Activated CD8-positive, alpha-beta memory T cell treated with anti-CD3 and anti-CD28 coated beads, Interleukin-2, amount 50 U/mL, for 24 hours (primary cell): ENCODE results near the gene HPS5.

Experiments
- DNase-seq: peaks from one replicate; pipeline ENCODE4 v3.0.0-alpha.2; 2020; ENCODE audit errors: extremely low read depth

HPS5 gene

DNA sequence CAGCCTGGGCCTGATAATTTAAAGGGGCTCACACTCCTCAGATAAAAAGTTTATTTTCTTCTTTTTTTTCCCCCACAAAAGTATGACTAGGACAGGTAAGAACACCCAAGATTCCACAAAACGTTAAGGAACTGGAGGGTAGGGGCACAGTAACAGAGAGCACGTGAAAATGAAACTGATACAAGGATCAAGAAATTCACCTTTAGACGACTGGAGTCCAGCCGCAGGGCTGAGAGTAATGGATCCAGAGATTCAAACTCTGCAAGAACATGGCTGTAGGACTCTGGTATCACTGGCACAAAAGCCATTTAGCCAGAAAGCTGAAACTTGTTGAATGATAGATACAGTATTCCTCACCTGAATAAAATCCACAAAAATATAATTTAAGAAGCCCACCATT is 4.4 kb downstream of the HPS5 start:
- no peak for DNase-seq

DNA sequence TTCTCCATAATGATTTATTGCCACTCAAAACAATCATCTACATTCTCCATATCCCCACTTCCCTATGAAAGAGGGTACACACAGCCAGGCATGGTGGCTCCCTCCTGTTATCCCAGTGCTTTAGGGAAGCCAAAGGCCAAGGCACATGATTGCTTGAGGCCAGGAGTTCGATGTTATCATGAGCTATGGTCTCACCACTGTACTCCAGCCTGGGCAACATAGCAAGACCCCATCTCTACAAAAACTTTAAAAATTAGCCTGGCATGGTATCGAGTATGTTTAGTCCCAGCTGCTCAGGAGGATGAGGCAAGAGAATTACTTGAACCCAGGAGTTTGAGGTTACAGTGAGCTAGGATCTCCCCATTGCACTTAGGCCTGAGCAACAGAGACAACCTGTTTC is 6.0 kb downstream of the HPS5 start:
- no peak for DNase-seq

DNA sequence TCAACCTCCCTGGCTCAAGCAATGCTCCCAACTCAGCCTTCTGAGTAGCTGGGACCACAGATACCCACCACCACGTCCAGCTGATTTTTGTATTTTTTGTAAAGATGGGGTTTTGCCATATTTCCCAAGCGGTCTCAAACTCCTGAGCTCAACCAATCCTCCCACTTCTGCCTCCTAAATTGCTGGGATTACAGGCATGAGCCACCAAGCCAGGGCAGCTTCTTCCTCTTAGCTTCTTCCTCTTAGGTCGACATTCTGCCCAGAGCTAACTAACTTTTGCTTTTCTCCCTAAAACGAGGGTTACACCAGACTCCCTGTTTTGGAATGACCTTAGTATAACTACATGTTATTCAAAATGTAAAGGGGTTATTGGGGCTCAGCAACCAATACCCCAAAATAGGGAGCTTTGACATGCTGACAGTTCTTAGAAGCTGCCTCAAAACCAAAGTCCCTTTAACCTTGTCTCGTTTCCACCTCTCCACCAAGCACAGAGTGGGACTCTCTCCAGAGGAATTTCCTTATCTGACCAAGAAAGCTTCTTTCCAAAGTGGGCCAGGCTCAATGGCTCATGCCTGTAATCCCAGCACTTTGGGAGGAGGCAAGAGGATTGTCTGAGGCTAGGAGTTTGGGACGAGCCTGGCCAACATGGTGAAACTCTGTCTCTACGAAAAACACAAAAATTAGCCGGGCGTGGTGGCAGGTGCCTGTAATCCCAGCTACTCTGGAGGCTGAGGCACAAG is 7.0 kb downstream of the HPS5 start:
- no peak for DNase-seq

DNA sequence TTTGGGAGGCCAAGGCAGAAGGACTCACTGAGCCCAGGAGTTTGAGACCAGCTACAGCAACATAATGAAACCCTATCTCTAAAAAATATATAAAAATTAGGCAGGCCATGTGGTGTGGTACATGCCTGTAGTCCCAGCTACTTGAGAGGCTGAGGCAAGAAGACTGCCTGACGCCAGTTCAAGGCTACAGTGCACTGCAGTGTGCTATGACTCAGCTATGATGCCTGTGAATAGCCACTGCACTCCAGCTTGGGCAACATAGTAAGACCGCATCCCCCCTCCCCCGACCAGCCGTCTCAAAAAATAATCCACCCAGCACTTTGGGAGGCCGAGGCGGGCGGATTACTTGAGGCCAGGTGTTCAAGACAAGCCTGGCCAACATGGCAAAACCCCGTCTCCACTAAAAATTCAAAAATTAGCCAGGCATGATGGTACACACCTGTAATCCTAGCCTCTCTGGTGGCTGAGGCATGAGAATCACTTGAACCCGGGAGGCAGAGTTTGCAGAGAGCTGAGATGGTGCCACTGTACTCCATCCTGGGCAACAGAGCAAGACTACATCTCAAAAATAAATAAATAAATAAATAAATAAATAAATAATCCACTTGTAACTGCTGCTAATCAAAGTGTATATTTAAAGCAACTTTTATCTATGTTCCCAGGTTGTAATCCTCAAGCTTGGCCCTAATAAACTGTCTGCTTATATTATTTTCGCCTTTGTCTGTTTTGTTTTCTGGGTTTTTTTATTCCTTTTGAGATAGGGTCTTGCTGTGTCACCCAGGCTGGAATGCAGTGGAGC is 7.8 kb downstream of the HPS5 start:
- DNase-seq: no peak

DNA sequence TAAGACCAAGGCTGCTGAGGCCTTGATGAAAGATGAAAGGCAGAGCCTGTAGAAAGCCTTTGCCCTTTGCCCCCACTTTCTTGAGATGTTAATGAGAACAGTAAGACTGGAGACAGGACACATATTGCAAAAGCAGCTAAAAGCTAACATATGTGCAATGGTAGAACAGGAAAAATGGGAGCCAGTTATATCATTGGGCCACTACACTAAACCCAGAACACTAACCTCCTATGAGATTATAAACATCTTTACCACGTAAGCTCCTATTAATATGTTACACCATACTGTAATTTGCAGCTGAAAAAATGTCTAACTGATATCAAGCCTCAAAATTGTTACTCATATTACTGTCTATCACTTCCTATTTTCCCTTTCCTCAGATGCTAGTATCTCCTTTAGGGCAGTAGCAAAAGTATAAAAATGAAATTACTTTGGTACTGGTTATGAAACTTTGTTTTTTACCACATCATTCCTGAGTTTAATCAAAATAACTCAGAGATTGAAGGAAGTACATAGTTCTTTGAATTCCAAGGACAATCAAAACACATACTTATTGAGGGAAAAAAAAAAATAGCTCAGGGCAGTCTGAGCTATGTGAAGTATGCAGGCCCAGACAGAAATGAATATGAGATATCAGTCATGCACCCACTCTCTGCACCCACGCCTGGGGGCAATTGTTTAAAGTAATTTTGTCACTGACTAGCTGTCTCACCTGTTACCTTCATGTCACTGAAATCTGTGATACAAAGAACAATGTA is 9.1 kb downstream of the HPS5 start:
- no peak for DNase-seq

DNA sequence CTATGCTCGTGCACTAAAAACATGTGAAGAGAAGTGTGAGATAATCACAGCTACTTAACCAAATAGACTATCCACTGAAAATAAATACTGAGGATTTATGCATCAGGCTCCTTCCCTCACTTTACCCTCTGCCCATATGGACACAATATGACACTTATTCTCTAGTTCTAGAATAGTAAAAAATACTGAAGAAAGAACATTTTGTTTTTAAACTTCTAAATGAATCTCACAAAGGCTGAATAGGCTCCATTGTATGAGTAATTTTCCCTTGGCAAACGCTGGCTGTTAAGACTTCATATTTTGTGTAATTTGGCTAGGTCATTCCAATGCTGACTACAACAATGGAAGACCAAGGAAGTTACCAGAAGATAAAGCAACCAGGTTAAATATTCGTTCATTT is 9.9 kb downstream of the HPS5 start:
- DNase-seq: no peak

DNA sequence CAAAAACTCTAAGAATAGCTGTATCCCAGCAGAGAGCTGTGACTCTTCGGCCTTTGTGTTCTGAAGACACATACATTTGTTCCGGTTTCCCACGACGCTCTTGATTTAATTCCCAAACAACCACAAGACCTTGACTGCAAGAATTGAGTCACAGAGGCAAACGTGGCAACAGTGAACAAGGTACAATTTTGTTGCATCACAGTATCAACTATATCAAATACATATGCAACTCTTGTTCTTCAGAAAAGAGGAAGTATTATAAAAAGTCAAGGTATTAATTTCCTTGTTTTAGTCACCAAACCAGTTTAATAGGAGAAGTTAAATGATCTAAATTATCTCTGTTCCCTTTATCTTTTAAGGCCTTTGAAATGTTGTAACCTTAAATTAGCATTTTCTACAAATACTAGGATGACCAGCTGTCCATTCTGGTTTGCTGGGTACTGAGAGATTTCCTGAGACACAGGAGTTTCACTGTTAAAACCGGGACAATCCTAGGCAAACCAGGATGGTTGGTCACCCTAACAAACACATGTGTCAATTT is 11.1 kb downstream of the HPS5 start:
- no peak for DNase-seq

DNA sequence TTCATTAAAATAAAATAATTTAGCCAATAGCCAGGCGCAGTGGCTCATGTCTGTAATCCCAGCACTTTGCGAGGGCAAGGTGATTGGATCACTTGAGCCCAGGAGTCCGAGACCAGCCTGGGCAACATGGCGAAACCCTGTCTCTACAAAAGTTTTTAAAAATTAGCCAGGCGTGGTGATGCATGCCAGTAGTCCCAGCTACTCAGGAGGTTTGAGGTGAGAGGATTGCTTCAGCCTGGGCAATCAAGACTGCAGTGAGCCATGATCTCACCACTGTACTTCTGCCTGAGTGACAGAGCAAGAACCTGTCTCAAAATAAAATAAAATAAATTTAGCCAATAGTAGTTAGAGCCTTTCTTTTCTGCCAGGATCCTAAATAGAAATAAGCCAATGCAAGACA is 12.2 kb downstream of the HPS5 start:
- no peak for DNase-seq

DNA sequence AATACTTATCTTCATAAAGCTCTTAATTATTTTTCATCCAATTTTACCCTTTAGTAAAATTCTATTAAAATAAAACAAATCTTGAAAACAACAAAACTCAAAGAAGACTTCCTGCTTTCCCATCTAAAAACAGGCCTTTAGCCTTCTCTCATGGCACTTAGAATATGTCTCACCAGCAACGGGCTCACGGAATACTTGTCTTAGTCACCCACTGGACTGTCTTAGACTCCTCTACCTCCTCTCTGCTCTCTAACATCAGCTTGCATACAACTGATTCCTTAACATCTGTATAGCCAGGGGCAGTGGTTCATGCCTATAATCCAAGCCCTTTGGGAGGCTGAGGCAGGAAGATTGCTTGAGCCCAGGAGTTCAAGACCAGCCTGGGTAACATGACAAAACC is 13.7 kb downstream of the HPS5 start:
- no peak for DNase-seq

DNA sequence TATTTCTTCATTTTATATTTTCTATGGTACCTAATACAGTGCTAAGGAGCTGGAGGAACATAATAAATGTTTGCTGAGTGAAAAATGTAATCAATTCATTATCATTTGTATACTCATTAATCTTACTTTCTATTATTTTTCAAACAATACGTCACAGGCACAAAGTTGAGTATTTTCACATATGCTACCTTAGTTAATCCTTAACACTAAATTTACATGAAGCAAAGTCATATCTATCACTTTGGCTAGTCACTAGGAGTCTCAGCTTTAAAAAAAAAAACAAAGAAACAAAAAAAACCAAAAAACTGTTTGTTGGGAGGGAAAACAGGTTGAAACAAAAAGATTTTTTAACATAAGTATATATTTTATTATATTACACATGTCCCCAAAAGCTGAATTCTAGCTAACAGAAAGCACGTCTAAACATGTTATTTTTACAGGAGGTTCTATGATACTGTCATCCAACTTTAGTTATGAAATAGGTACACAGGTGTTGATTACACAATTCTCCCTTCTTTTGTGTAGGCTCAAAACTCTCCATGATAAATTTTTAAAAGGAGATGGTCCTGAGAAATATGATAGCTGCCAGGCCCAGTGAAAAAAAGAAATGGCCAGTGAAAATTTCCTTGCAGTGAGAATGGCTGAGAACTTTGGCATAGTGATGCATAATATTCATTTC is 14.3 kb downstream of the HPS5 start:
- no peak for DNase-seq

DNA sequence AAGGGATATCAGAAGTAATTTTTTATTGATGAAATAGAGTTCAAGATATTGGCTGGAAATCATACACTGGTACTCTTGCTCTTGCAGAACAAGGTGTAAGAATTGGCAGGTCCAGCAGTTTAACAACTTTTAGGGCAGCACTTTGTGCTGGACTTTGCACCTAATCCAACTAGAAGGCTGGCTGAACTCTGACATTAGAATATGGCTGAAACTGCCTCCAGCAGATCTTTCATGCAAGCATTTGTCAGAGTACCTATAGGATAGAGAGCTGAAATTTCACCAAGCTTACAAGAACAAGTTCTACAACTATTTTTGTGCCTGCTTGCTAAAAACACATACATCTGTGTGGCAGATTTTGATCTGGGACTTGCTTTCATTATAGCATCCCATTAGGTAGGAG is 17.2 kb downstream of the HPS5 start:
- DNase-seq: no peak

DNA sequence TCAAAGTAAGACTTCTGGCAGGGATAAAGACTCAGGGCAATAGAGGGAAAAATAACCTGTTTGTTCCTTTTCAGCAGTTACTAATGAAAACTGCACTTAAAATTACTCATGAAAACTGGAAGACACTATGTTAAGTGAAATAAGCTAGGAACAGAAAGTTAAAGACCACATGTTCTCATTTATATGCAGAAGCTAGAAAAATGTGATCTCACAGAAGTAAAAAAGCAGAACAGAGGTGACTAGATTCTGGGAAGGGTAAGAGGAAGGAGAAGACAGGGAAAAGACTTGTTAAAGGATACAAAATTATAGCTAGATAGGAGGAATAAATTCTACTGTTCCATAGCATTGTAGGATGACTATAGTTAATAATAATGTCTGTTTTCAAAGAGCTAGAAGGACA is 22.2 kb downstream of the HPS5 start:
- no peak for DNase-seq

DNA sequence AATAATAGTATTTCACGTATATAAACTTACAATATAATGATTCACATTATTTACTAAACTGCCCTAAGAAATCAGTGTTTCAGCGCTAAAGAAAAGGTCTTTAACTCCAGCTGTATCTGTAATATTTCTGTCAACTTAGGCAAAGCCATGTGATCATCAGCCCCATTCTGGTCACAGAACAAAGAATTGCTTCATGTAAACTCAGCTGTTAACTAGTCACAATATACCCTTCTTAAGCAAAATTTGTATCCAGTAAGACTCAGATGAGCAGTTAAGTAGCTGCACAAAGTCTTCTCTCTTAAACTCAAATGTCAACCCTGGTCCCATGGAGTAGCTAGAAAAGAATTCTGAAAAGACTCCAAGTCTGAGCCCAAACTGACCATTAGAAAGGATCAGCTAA is 26.6 kb downstream of the HPS5 start:
- DNase-seq: no peak

DNA sequence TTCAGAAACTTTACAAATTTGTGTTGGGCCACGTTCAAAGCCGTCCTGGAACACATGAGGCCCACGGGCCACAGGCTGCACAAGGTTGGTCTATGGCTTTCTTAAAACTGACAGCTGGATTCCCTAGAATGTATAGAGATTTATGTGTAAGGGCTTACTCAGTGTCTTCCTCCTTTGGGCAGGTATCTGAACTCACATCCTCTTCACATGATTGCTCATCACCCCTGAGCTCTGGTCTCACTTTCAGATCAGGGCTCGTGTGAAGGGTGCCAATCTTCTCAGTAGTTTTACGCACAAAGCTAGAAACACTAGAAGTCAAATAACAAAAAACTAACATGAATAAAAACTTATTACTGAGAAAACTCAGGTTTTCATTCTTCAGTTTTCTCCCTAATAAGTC is 27.1 kb downstream of the HPS5 start:
- no peak for DNase-seq

DNA sequence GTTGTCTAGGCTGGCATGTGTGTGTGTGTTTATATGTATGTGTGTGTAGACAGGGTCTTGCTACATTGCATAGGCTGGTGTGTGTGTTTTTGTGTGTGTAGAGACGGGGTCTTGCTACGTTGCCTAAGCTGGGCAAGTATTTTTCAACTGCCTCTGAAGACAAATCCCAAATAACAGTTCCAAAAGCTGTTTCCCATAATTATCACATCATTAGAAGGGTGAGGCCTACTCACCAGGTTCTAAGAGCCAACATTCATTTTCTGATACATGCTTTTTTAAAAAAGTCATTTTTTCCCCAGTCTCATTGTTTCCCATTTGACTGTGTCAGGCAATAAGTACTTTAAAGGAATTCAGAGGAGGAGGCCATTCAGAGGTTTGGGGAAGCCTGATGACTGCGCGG is 33.0 kb downstream of the HPS5 start:
- no peak for DNase-seq

DNA sequence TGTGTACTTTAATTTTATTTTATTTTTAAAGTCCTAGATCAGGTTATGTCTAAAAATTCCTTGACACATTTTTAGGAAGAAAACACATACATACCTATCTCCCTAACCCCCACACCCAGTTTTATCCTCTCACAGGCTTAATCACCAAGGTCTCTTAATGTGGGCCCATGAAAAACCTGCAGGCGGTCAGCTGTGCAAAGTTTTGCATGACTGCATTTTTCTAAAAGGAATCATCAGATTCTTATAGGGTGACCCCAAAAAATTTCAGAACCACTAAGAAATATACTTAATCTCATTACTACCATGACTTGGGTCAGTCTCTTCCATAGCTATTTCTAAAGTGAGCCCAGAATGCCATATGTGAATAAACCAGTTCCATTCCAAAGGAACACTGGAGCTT is 36.1 kb downstream of the HPS5 start:
- no peak for DNase-seq

DNA sequence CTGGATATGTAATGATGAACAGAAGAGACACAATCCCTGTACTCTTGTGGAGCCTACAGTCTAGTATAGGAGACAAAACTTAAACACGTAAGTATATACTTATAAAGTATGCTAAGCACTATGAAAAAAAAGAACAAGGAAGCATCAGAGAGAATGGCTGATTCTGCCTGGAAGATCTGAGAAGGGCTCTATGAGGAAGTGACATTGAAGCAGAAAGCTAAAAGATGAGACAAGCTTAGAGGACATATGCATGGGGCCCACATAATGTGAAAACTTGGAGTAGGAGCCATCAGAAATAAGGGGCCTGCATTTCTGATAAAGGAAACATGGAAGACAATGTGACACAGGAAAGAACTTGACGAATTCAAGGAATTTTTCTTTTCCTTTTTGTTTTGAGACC is 39.3 kb downstream of the HPS5 start:
- DNase-seq: no peak

DNA sequence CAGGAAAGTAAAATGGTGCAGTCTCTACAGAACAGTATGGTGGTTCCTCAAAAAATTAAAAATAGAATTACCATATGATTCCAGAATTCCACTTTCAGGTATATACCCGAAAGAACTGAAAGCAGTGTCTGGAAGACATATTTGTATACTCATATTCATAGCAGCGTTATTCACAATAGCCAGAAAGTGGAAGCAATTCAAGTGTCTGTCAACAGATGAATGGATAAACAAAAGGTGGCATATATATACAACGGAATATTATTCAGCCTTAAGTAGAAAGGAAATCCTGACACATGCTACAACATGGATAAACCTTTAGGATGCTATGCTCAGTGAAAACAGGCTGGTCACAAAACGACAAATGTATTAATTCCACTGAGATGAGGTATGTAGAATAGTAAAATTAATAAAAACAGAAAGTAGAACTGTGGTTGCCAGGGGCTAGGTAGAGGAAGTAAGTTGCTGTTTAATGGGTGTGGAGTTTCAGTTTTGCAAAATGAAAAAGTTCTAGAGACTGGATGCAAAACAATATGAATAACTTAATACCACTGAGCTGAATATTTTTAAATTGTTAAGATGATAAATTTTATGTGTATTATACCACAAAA is 41.4 kb downstream of the HPS5 start:
- no peak for DNase-seq

DNA sequence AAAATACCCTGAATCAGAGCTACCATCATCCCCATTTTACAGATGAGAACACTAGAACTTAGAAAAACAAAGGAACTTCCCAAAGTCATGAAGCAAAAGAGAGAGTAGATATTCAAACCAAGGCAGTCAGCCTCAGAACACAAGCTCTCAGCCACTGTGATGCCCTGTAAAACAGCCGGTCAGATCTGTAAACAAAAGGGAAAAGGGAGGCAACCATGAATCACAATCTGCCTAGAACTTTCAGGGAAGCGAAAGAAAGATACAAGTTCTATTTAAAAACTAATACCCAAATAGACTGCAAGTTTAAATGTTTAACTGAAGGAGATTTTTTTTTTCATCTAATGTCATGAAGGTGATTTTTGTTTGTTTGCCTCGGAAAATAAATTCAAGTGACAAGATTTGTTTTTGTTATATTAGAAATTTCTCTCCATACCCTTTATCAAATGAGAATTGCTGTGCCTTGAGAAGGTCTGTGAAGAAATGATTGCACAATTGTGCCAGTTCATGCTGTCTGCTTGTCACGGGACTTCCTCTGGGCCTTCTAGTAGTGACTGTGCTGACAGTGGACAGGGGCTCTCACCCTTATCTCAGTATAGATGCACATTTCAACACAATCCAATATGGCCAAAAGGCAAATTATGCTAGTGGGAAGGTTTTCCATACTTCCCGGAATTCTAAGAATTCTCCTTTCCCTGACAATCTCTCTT is 44.2 kb downstream of the HPS5 start:
- no peak for DNase-seq

DNA sequence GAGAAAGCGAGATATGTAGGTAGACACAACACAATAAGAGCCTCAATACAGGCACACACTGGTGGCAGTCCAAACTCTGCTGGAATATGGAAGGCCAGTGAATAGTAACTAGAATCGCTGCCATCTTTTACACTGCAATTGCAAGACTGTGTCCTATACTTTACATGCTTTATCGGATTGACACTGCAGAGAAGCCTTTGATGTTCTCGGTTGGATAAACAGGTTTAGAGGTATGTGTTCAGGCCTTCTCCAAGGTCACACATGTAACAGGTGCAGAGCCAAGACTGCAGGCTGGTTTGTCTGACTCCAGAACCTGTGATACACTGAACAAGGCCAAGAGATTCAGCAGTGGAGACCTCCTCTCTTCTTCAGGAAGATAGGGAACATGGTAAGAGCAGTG is 50.7 kb downstream of the HPS5 start:
- no peak for DNase-seq

DNA sequence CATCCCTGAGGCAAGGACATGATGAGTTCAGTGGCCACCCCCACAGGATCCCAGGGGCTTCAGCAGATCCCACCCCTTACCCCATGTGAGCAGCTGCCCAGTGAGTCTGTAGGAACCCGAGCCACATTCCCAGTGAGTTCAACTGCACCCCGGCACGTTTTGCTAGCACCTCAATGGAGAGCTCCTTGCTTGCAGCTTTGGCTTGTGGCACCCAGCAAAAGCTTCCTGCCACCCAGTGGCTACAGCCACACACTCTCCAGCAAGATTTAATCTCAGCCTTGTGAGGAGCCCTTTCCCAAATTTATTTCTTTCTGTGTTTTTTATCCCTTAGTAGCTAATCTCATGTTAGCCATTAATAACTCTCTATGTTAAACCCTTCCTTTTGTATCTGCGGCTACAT is 51.8 kb downstream of the HPS5 start:
- no peak for DNase-seq
